ENCODE data around the gene ABCA4.
"Not testable (repeated sequence)": the region's sequence is repeated elsewhere in the genome, so short reads cannot be mapped to it uniquely, and the experiment has no call there.

The ABCA4 gene

GRCh38 chr1:94006604-94007003 lies 114.3 kb downstream of the ABCA4 start:
- in situ Hi-C loops (cut with MboI; ENCODE audit: low pct_unique_long_range_greater_than_20kb, low sequenced_read_pairs, unreplicated experiment): no loop called here
- DNase-seq (ENCODE audit: low spot score): no peak
- no peak for TF ChIP-seq CTCF (IDR thresholded peaks at IDR 0.05; ENCODE audit: extremely low read depth, insufficient read depth, missing control alignments)

- in situ Hi-C loops (cut with MboI; ENCODE audit: low pct_unique_long_range_greater_than_20kb, low sequenced_read_pairs, unreplicated experiment): no loop called here
- no peak for DNase-seq (ENCODE audit: low spot score)
- TF ChIP-seq CTCF (IDR thresholded peaks at IDR 0.05; ENCODE audit: extremely low read depth, insufficient read depth, missing control alignments): no peak
Measured at GRCh38 chr1:94004924-94005323, 116.0 kb downstream of the ABCA4 start.

- no peak for DNase-seq (ENCODE audit: low spot score)
- in situ Hi-C loops (cut with MboI; ENCODE audit: low pct_unique_long_range_greater_than_20kb, low sequenced_read_pairs, unreplicated experiment): no loop called here
- TF ChIP-seq CTCF (IDR thresholded peaks at IDR 0.05; ENCODE audit: extremely low read depth, insufficient read depth, missing control alignments): no peak
Measured at GRCh38 chr1:94002046-94002787, 118.7 kb downstream of the ABCA4 start.

- DNase-seq (ENCODE audit: low spot score): no peak
- in situ Hi-C loops (cut with MboI; ENCODE audit: low pct_unique_long_range_greater_than_20kb, low sequenced_read_pairs, unreplicated experiment): no loop called here
- no peak for TF ChIP-seq CTCF (IDR thresholded peaks at IDR 0.05; ENCODE audit: extremely low read depth, insufficient read depth, missing control alignments)
Measured at GRCh38 chr1:94001397-94002045, 119.4 kb downstream of the ABCA4 start.

GRCh38 chr1:94000510-94001282 lies 120.3 kb downstream of the ABCA4 start:
- no peak for DNase-seq (ENCODE audit: low spot score)
- TF ChIP-seq CTCF (IDR thresholded peaks at IDR 0.05; ENCODE audit: extremely low read depth, insufficient read depth, missing control alignments): no peak
- in situ Hi-C loops (cut with MboI; ENCODE audit: low pct_unique_long_range_greater_than_20kb, low sequenced_read_pairs, unreplicated experiment): no loop called here

GRCh38 chr1:93999840-94000415 lies 121.0 kb downstream of the ABCA4 start:
- DNase-seq (ENCODE audit: low spot score): no peak
- in situ Hi-C loops (cut with MboI; ENCODE audit: low pct_unique_long_range_greater_than_20kb, low sequenced_read_pairs, unreplicated experiment): no loop called here
- no peak for TF ChIP-seq CTCF (IDR thresholded peaks at IDR 0.05; ENCODE audit: extremely low read depth, insufficient read depth, missing control alignments)

- DNase-seq (ENCODE audit: low spot score); in situ Hi-C loops (cut with MboI; ENCODE audit: low pct_unique_long_range_greater_than_20kb, low sequenced_read_pairs, unreplicated experiment): not testable (repeated sequence)
Measured at GRCh38 chr1:93998532-93998931, 122.4 kb downstream of the ABCA4 start.

Data from GM13977 (cell line).